ENCODE data around the gene NHLRC4. TPM values are rescaled to one million over a fixed set of nuclear protein-coding genes. Genes with fewer than 3 reads are reported as not detected.
A peak's percentile ranks its signal among the peaks of the same experiment; 100 is the strongest.

Gene NHLRC4
- total RNA-seq, 4 donors from 2014 or later = 0.49 to 1.0 (median 0.57) TPM

GRCh38 chr16:586645-587590, 20.1 kb downstream of the NHLRC4 start:
- TF ChIP-seq POLR2A (IDR thresholded peaks at IDR 0.05) (no peak), CTCF (IDR thresholded peaks at IDR 0.05) (no peak)
- 67 to 73% methylated on average over 11 to 14 of the region's 14 CpGs for WGBS, 2 donors
- intact Hi-C loops (cut with DNase I; ENCODE audit: low total_unique reads) = no loop called here
- no peak overlapping the region for H3K4me3 ChIP-seq (ENCODE audit: low read depth, poor library complexity, severe bottlenecking)
- DNase-seq (ENCODE audit: low spot score in 2 of 2) = no peak

- no peak for DNase-seq (ENCODE audit: low spot score in 2 of 2)
- 2% methylated on average over 9 to 13 of the region's 21 CpGs for WGBS, 2 donors
- H3K4me3 ChIP-seq (ENCODE audit: low read depth, poor library complexity, severe bottlenecking) = peak overlapping the region; percentile 67
- no peak for TF ChIP-seq POLR2A (IDR thresholded peaks at IDR 0.05)
- TF ChIP-seq CTCF (IDR thresholded peaks at IDR 0.05) = no peak
- intact Hi-C loops (cut with DNase I; ENCODE audit: low total_unique reads) = no loop called here
Measured at GRCh38 chr16:588639-588888, 21.8 kb downstream of the NHLRC4 start.

- intact Hi-C loops (cut with DNase I; ENCODE audit: low total_unique reads) = no loop called here
- peak overlapping the region; percentile 67 for H3K4me3 ChIP-seq (ENCODE audit: low read depth, poor library complexity, severe bottlenecking)
- no peak for TF ChIP-seq CTCF (IDR thresholded peaks at IDR 0.05)
- no peak for TF ChIP-seq POLR2A (IDR thresholded peaks at IDR 0.05)
- WGBS, 2 donors = 1 to 3% methylated on average over 27 to 43 of the region's 107 CpGs
- DNase-seq (ENCODE audit: low spot score in 2 of 2) = peak; percentile 97 to 100
Measured at GRCh38 chr16:588889-589657, 22.3 kb downstream of the NHLRC4 start.

GRCh38 chr16:589658-590187, 22.9 kb downstream of the NHLRC4 start, which contains the start of gene RAB40C:
RAB40C (plus strand) TSS chr16:590066; CDS start chr16:590292, 226 bp downstream.
- peak; percentile 98 to 100 for DNase-seq (ENCODE audit: low spot score in 2 of 2)
- 1% methylated on average over 20 to 50 of the region's 67 CpGs for WGBS, 2 donors
- H3K4me3 ChIP-seq (ENCODE audit: low read depth, poor library complexity, severe bottlenecking) = peak within 1 kb of the TSS; percentile 80
- no peak for TF ChIP-seq POLR2A (IDR thresholded peaks at IDR 0.05)
- no peak for TF ChIP-seq CTCF (IDR thresholded peaks at IDR 0.05)
- intact Hi-C loops (cut with DNase I; ENCODE audit: low total_unique reads) = no loop called here

- peak in 1 of 2 donors; percentile 92 for DNase-seq (ENCODE audit: low spot score in 2 of 2)
- 0 to 1% methylated on average over 7 to 66 of the region's 71 CpGs for WGBS, 2 donors
- intact Hi-C loops (cut with DNase I; ENCODE audit: low total_unique reads) = no loop called here
- peak overlapping the region; percentile 80 for H3K4me3 ChIP-seq (ENCODE audit: low read depth, poor library complexity, severe bottlenecking)
- TF ChIP-seq CTCF (IDR thresholded peaks at IDR 0.05) = no peak
- no peak for TF ChIP-seq POLR2A (IDR thresholded peaks at IDR 0.05)
Measured at GRCh38 chr16:590188-590814, 23.5 kb downstream of the NHLRC4 start.

Data from lower leg skin (tissue), 4 donors.